HepG2 (cell line): ENCODE results near the gene EPHA6. TPM values are rescaled to one million over a fixed set of nuclear protein-coding genes. Genes with fewer than 3 reads are reported as not detected.
A peak's percentile ranks its signal among the peaks of the same experiment; 100 is the strongest.
"Not testable (repeated sequence)": the region's sequence is repeated elsewhere in the genome, so short reads cannot be mapped to it uniquely, and the experiment has no call there.

Experiments used
- ATAC-seq: fragments of 200-7000 bp; cut with Tn5 transposase; 3 replicates; pipeline ENCODE4 v1.9.1; 2020; ENCODE audit warnings: mild to moderate bottlenecking, moderate library complexity
- BruUV-seq: library from RNA; stranded (reverse); fragments of 400-500 nt; replicated peaks from 2 replicates; lab custom pipeline; 2021; lab: Mats Ljungman, UMichigan
- CTCF ChIA-PET: fragments of 300-600 bp; formaldehyde crosslinking; extraction: SDS; loops from one replicate; lab custom pipeline; 2021; ENCODE audit warnings: low total read pairs, inconsistent platforms, low intra/inter-chr PET ratio; lab: Yijun Ruan, JAX
- POLR2A ChIA-PET: fragments of 350-600 bp; sonication (Branson Sonifier 250); formaldehyde crosslinking; loops from one replicate; lab custom pipeline; 2020; ENCODE audit warnings: antibody characterized with exemption, inconsistent platforms; lab: Yijun Ruan, JAX
- DNase-seq: peaks from one replicate; pipeline ENCODE4 v3.0.0-alpha.2; 2015; ENCODE audit warnings: low spot score
- FAIRE-seq: peaks from 3 replicates; lab custom pipeline; 2011; peaks lifted over from hg19 to GRCh38; lab: Jason Lieb, UNC
- H2AFZ ChIP-seq: one replicate; pipeline ENCODE4 v1.6.1; 2011; ENCODE audit warnings: low read length, inconsistent platforms
- H3K27ac ChIP-seq: fragments of 300-600 bp; 3 replicates; pipeline ENCODE4 v1.8.0; 2011; ENCODE audit warnings: mixed run types, mild to moderate bottlenecking, mixed read lengths, low read length, inconsistent platforms; ENCODE audit not compliant: insufficient read depth; ENCODE audit errors: extremely low read length
- H3K27me3 ChIP-seq, 2 experiments: fragments of 200-600 bp in 1 of 2; 2 replicates in 1 of 2; 3 replicates in 1 of 2; pipeline versions ENCODE4 v1.6.0 to v1.8.0; 2011; ENCODE audit warnings: low read length in 2 of 2, mild to moderate bottlenecking in 2 of 2, moderate library complexity in 2 of 2, inconsistent platforms in 1 of 2; ENCODE audit not compliant: insufficient read depth in 2 of 2, control insufficient read depth in 1 of 2
- H3K36me3 ChIP-seq, 2 experiments: fragments of 200-600 bp in 1 of 2; replicated peaks in 1 of 2; 2 replicates in 1 of 2; 3 replicates in 1 of 2; pipeline versions ENCODE4 v1.5.1 to v1.8.0; 2011; ENCODE audit warnings: low read length in 2 of 2, inconsistent platforms in 1 of 2; ENCODE audit not compliant: insufficient read depth in 2 of 2, control insufficient read depth in 1 of 2
- H3K4me1 ChIP-seq: 2 replicates; pipeline ENCODE4 v1.5.1; 2012; ENCODE audit warnings: low read length, inconsistent platforms; ENCODE audit not compliant: insufficient read depth
- H3K4me2 ChIP-seq: 2 replicates; pipeline ENCODE4 v1.6.0; 2011; ENCODE audit warnings: low read depth, low read length, inconsistent platforms
- H3K4me3 ChIP-seq, 3 experiments: fragments of 200-600 bp in 1 of 3; sonication (generic), shearing (Covaris generic) in 1 of 3; replicated peaks in 1 of 3; 2 replicates each; pipeline ENCODE4 v1.5.1; 2011 to 2016; ENCODE audit warnings: low read length in 3 of 3, inconsistent platforms in 2 of 3, low read depth in 2 of 3, mild to moderate bottlenecking in 2 of 3, control low read depth in 1 of 3, mixed read lengths in 1 of 3; ENCODE audit not compliant: insufficient read depth in 1 of 3
- H3K79me2 ChIP-seq: one replicate; pipeline ENCODE4 v1.6.1; 2011; ENCODE audit warnings: low read length, inconsistent platforms; ENCODE audit not compliant: insufficient read depth
- H3K9ac ChIP-seq: 2 replicates; pipeline ENCODE4 v1.6.0; 2011; ENCODE audit warnings: mild to moderate bottlenecking, low read depth, low read length, inconsistent platforms; ENCODE audit not compliant: insufficient read depth
- H3K9me3 ChIP-seq: 2 replicates; pipeline ENCODE4 v1.5.1; 2012; ENCODE audit warnings: mild to moderate bottlenecking, low read length
- H4K20me1 ChIP-seq: 2 replicates; pipeline ENCODE4 v1.6.0; 2011; ENCODE audit warnings: inconsistent platforms, mild to moderate bottlenecking, low read length, moderate library complexity; ENCODE audit not compliant: insufficient read depth
- GFI1 ChIP-seq: sonication (generic); formaldehyde crosslinking; IDR thresholded peaks from 2 replicates; pipeline ENCODE4 v1.5.0; 2020; ENCODE audit warnings: missing genetic modification reagents, mild to moderate bottlenecking, borderline replicate concordance
- HDAC6 ChIP-seq: fragments of 200-600 bp; sonication (generic); IDR thresholded peaks from 2 replicates; pipeline ENCODE4 v1.7.0; 2017; ENCODE audit warnings: mild to moderate bottlenecking, antibody characterized with exemption, low read length, low read depth
- SCMH1 ChIP-seq: sonication (generic); formaldehyde crosslinking; IDR thresholded peaks from 2 replicates; pipeline ENCODE4 v1.9.0; 2021; ENCODE audit warnings: missing genetic modification reagents, mild to moderate bottlenecking, borderline replicate concordance
- TOPORS ChIP-seq: sonication (generic); formaldehyde crosslinking; IDR thresholded peaks from 2 replicates; pipeline ENCODE4 v1.8.0; 2023; ENCODE audit warnings: mild to moderate bottlenecking, missing genetic modification reagents
- ZNF230 ChIP-seq: sonication (generic); formaldehyde crosslinking; IDR thresholded peaks from 2 replicates; pipeline ENCODE4 v1.4.0; 2020; ENCODE audit warnings: mild to moderate bottlenecking, missing genetic modification reagents
- ZNF281 ChIP-seq: sonication (generic); formaldehyde crosslinking; IDR thresholded peaks from 2 replicates; pipeline ENCODE4 v1.4.0; 2020; ENCODE audit warnings: missing genetic modification reagents, borderline replicate concordance
- WGBS: methylation state at CpG from one replicate; pipeline ENCODE4 v1.1.6; 2017; ENCODE audit warnings: low lambda C conversion rate; 5-methylcytosine and 5-hydroxymethylcytosine counted together
- in situ Hi-C: cut with HindIII; loops from 2 replicates; pipeline ENCODE4 v1.10.0; 2017; ENCODE audit warnings: low pct_unique_long_range_greater_than_20kb; ENCODE audit not compliant: extremely low pct_ligation_motif_present
- intact Hi-C: fragments of 100-400 bp; cut with micrococcal nuclease; formaldehyde crosslinking; loops from one replicate; pipeline ENCODE4 v1.10.0; 2022; ENCODE audit not compliant: unreplicated experiment
- polyA plus RNA-seq, 8 experiments: library from polyadenylated mRNA; depleted of rRNA in 3 of 8; stranded (reverse) in 7 of 8; unstranded in 1 of 8; fragments of >200 nt; fragmentation: Illumina TruSeq in 4 of 8; extraction: Trizol in 4 of 8; gene quantifications; 2 replicates each; pipeline versions ENCODE4 v1.2.1 to v1.2.3, GENCODE V29; 2011 to 2016; ENCODE audit warnings: low read depth in 4 of 8, missing spikeins in 1 of 8, mixed read lengths in 1 of 8; ENCODE audit not compliant: insufficient read depth in 1 of 8
- total RNA-seq, 5 experiments: library from RNA; depleted of rRNA; stranded (reverse); fragments of >200 nt; fragmentation: Illumina TruSeq; extraction: Trizol; gene quantifications; 2 replicates each; pipeline ENCODE4 v1.2.3, GENCODE V29; 2016; ENCODE audit warnings: low read depth in 1 of 5

The EPHA6 gene
- total and polyA plus RNA-seq, 2 of the 13 experiments (the other 11 are each of a cell fraction or from before 2014, with no cell fraction given), result not detected

GRCh38 chr3:96942131-96942530 lies 127.7 kb downstream of the EPHA6 start:
- H3K4me3 ChIP-seq, H2AFZ ChIP-seq, intact Hi-C loops, CTCF ChIA-PET, BruUV-seq, H3K27ac ChIP-seq, H3K4me1 ChIP-seq, POLR2A ChIA-PET, H3K9ac ChIP-seq, H4K20me1 ChIP-seq, H3K9me3 ChIP-seq, ATAC-seq, H3K36me3 ChIP-seq, H3K27me3 ChIP-seq, FAIRE-seq, DNase-seq, H3K4me2 ChIP-seq, in situ Hi-C loops, H3K79me2 ChIP-seq: not testable (repeated sequence)
- no CpG with 5 or more reads among the region's 7 CpGs for WGBS
- TF ChIP-seq ZNF281 (CRISPR knock-in tag), result peak; percentile 52; the same call in 1 of the 2 replicates

DNA sequence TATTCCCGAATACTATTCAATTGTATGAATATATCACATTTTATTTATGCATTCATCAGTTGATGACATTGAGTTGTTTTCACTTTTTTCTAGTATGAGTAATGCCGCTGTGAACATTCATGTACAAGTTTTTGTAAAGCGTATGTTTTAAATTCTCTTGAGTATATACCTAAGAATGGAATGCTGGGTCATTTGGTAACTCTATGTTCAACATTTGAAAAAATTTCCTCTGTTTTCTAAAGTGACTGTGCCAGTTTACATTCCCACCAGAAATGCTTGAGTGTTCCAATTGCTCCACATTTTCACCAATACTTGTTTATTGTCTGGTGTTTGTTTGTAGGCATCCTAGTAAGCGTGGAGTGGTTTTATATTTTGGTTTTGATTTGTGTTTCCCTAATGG lies 144.5 kb downstream of the EPHA6 start:
- no peaks in the 10 kb centered on the region for H3K36me3 ChIP-seq
- 27% methylated on average over 4 of the region's 4 CpGs for WGBS
- CTCF ChIA-PET, result no interaction called here
- H3K4me2 ChIP-seq, result no peak overlapping the region
- no TSS peak for BruUV-seq
- ATAC-seq (no peak), FAIRE-seq (no peak), DNase-seq (no peak)
- no peak overlapping the region for H3K4me3 ChIP-seq
- intact Hi-C loops (no loop called here), in situ Hi-C loops (no loop called here)
- no peak overlapping the region for H3K27ac ChIP-seq
- H3K79me2 ChIP-seq, result no peaks in the 10 kb centered on the region
- POLR2A ChIA-PET, result no interaction called here
- no peak overlapping the region for H2AFZ ChIP-seq
- no peaks in the 10 kb centered on the region for H3K4me1 ChIP-seq
- no peak for TF ChIP-seq GFI1 (CRISPR knock-in tag)
- TF ChIP-seq ZNF230 (CRISPR knock-in tag), result no peak
- no peak for TF ChIP-seq TOPORS
- no peak for TF ChIP-seq SCMH1 (CRISPR knock-in tag)
- no peak for TF ChIP-seq HDAC6
- H4K20me1 ChIP-seq, result no peaks in the 10 kb centered on the region
- H3K9me3 ChIP-seq, result no peaks in the 10 kb centered on the region
- no peaks in the 10 kb centered on the region; a peak in 1 of 5 replicates for H3K27me3 ChIP-seq
- H3K9ac ChIP-seq, result no peak overlapping the region
